SK-N-SH (cell line): ENCODE results near the gene OAF. TPM values are rescaled to one million over a fixed set of nuclear protein-coding genes. Genes with fewer than 3 reads are reported as not detected.

ENCODE experiments used
- CTCF ChIA-PET: fragments of 300-600, 350-600 bp; formaldehyde crosslinking; extraction: SDS; loops from one replicate; lab custom pipeline; 2021; lab: Yijun Ruan, JAX
- POLR2A ChIA-PET: fragments of 350-600 bp; sonication (Branson Sonifier 250); formaldehyde crosslinking; extraction: SDS; loops from one replicate; lab custom pipeline; 2020; ENCODE audit warnings: antibody characterized with exemption, inconsistent platforms; lab: Yijun Ruan, JAX
- DNase-seq: peaks from one replicate; pipeline ENCODE4 v3.0.0; 2012
- H2AFZ ChIP-seq: fragments of 200-600 bp; sonication (generic); 2 replicates; pipeline ENCODE4 v1.8.1; 2016; ENCODE audit warnings: antibody characterized with exemption, mild to moderate bottlenecking, low read depth
- H3F3A ChIP-seq: fragments of 200-600 bp; sonication (generic); replicated peaks from 2 replicates; pipeline ENCODE3; 2016; ENCODE audit warnings: antibody characterized with exemption, mild to moderate bottlenecking; ENCODE audit not compliant: insufficient read depth
- H3K27ac ChIP-seq, 2 experiments: fragments of 200-500 bp in 1 of 2; fragments of 200-600 bp in 1 of 2; sonication (Bioruptor generic) in 1 of 2; sonication (generic), shearing (Covaris generic) in 1 of 2; 2 replicates each; pipeline versions ENCODE4 v1.5.1 to v1.6.1; 2014 to 2016; ENCODE audit warnings: low read depth in 2 of 2, inconsistent platforms in 1 of 2, low read length in 1 of 2, mild to moderate bottlenecking in 1 of 2, mixed read lengths in 1 of 2
- H3K27me3 ChIP-seq: fragments of 200-600 bp; sonication (generic), shearing (Covaris generic); 2 replicates; pipeline ENCODE4 v1.6.1; 2016; ENCODE audit warnings: mixed run types; ENCODE audit not compliant: insufficient read depth
- H3K36me3 ChIP-seq, 2 experiments: fragments of 200-500 bp in 1 of 2; fragments of 200-600 bp in 1 of 2; sonication (Bioruptor generic) in 1 of 2; sonication (generic) in 1 of 2; replicated peaks in 1 of 2; 2 replicates each; pipeline versions ENCODE3 to v1.5.1; 2014 to 2016; ENCODE audit warnings: low read length in 1 of 2, mild to moderate bottlenecking in 1 of 2; ENCODE audit not compliant: insufficient read depth in 2 of 2, control insufficient read depth in 1 of 2
- H3K4me1 ChIP-seq, 2 experiments: fragments of 200-500 bp in 1 of 2; fragments of 200-600 bp in 1 of 2; sonication (Bioruptor generic) in 1 of 2; sonication (generic), shearing (Covaris generic) in 1 of 2; 2 replicates each; pipeline versions ENCODE4 v1.5.1 to v1.6.1; 2014 to 2016; ENCODE audit warnings: low read depth in 1 of 2, low read length in 1 of 2, mixed run types in 1 of 2; ENCODE audit not compliant: insufficient read depth in 2 of 2, control insufficient read depth in 1 of 2
- H3K4me2 ChIP-seq: fragments of 200-600 bp; sonication (generic), shearing (Covaris generic); 2 replicates; pipeline ENCODE4 v1.6.1; 2017; ENCODE audit warnings: mixed run types
- H3K4me3 ChIP-seq, 2 experiments: fragments of 200-500 bp in 1 of 2; fragments of 200-600 bp in 1 of 2; sonication (Bioruptor generic) in 1 of 2; sonication (generic), shearing (Covaris generic) in 1 of 2; 2 replicates each; pipeline versions ENCODE4 v1.5.1 to v1.8.1; 2014 to 2016; ENCODE audit warnings: low read depth in 2 of 2, inconsistent platforms in 1 of 2, low read length in 1 of 2, mild to moderate bottlenecking in 1 of 2, mixed read lengths in 1 of 2, moderate library complexity in 1 of 2
- H3K79me2 ChIP-seq: fragments of 200-600 bp; sonication (generic); 2 replicates; pipeline ENCODE4 v1.8.1; 2017; ENCODE audit warnings: mild to moderate bottlenecking; ENCODE audit not compliant: insufficient read depth
- H3K9ac ChIP-seq: fragments of 200-600 bp; sonication (generic); 2 replicates; pipeline ENCODE4 v1.6.1; 2017; ENCODE audit warnings: mixed run types
- H3K9me2 ChIP-seq: fragments of 200-600 bp; sonication (generic); 2 replicates; pipeline ENCODE4 v1.6.1; 2017; ENCODE audit warnings: mixed run types
- H3K9me3 ChIP-seq: fragments of 200-600 bp; sonication (generic); 2 replicates; pipeline ENCODE4 v1.6.1; 2017; ENCODE audit warnings: mixed run types, mild to moderate bottlenecking, moderate library complexity
- H4K20me1 ChIP-seq: fragments of 200-600 bp; sonication (generic); 2 replicates; pipeline ENCODE4 v1.6.1; 2017; ENCODE audit warnings: mild to moderate bottlenecking, mixed run types; ENCODE audit not compliant: insufficient read depth
- CHD2 ChIP-seq: fragments of 150-350 bp; IDR thresholded peaks from 2 replicates; pipeline ENCODE4 v1.6.1; 2018; ENCODE audit warnings: low read length; ENCODE audit not compliant: partially characterized antibody
- ELF1 ChIP-seq: IDR thresholded peaks from 2 replicates; pipeline ENCODE4 v1.4.0; 2012
- EP300 ChIP-seq, 2 experiments: IDR thresholded peaks; 2 replicates each; pipeline versions ENCODE4 v1.4.0 to v1.6.1; 2012; ENCODE audit warnings: borderline replicate concordance in 1 of 2, low read depth in 1 of 2, low read length in 1 of 2
- FOSL2 ChIP-seq: IDR thresholded peaks from 2 replicates; pipeline ENCODE4 v1.4.0; 2012; ENCODE audit warnings: low read depth, mild to moderate bottlenecking, moderate library complexity, borderline replicate concordance
- GABPA ChIP-seq: IDR thresholded peaks from 2 replicates; pipeline ENCODE4 v1.4.0; 2012; ENCODE audit warnings: low read depth, mild to moderate bottlenecking
- IRF3 ChIP-seq: fragments of 150-350 bp; IDR thresholded peaks from 2 replicates; pipeline ENCODE4 v1.6.1; 2016; ENCODE audit warnings: mild to moderate bottlenecking, low read depth, low read length
- MAX ChIP-seq: IDR thresholded peaks from 2 replicates; pipeline ENCODE4 v1.4.0; 2012; ENCODE audit warnings: low read depth
- MXI1 ChIP-seq: IDR thresholded peaks from 2 replicates; pipeline ENCODE4 v1.6.1; 2012; ENCODE audit warnings: mild to moderate bottlenecking, low read depth, low read length, improper control_type of control experiment
- POLR2AphosphoS5 ChIP-seq: IDR thresholded peaks from 2 replicates; pipeline ENCODE4 v1.6.1; 2012; ENCODE audit warnings: low read depth, low read length
- RCOR1 ChIP-seq: fragments of 150-350 bp; IDR thresholded peaks from 2 replicates; pipeline ENCODE4 v1.6.1; 2017; ENCODE audit warnings: antibody characterized with exemption, low read length
- REST ChIP-seq: IDR thresholded peaks from 2 replicates; pipeline ENCODE4 v1.6.1; 2012; ENCODE audit warnings: mild to moderate bottlenecking, low read depth, low read length, moderate library complexity
- SMC3 ChIP-seq: IDR thresholded peaks from 2 replicates; pipeline ENCODE4 v1.6.1; 2012; ENCODE audit warnings: low read depth, low read length, improper control_type of control experiment
- TCF12 ChIP-seq: IDR thresholded peaks from 2 replicates; pipeline ENCODE4 v1.4.0; 2012
- ZBTB33 ChIP-seq: IDR thresholded peaks from 2 replicates; pipeline ENCODE4 v1.4.0; 2012; ENCODE audit warnings: low read depth, borderline replicate concordance
- WGBS: methylation state at CpG from one replicate; pipeline ENCODE4 v1.1.6; 2017; ENCODE audit warnings: low lambda C conversion rate; 5-methylcytosine and 5-hydroxymethylcytosine counted together
- polyA plus RNA-seq, 3 experiments: library from polyadenylated mRNA; depleted of rRNA; stranded (reverse); fragments of >200 nt; gene quantifications; 2 replicates each; pipeline ENCODE4 v1.2.3, GENCODE V29; 2012

OAF gene
- polyA plus RNA-seq, 1 of the 3 experiments (the other 2 are of a cell fraction) = 28.0 TPM

GRCh38 chr11:120208777-120209176 lies 2.1 kb upstream of the OAF start:
- TF ChIP-seq FOSL2 = no peak
- TF ChIP-seq RCOR1 = no peak
- no peak for TF ChIP-seq ELF1
- TF ChIP-seq CHD2 = no peak
- no peak for TF ChIP-seq MAX
- TF ChIP-seq ZBTB33 = no peak
- no peak for TF ChIP-seq IRF3
- TF ChIP-seq SMC3 = no peak
- TF ChIP-seq GABPA = no peak
- no peak for TF ChIP-seq EP300 (IDR thresholded peaks at IDR 0.05; ENCODE audit: borderline replicate concordance in 1 of 2, low read depth in 1 of 2, low read length in 1 of 2)
- TF ChIP-seq TCF12 = no peak
- TF ChIP-seq REST = no peak
- TF ChIP-seq MXI1 = no peak
- TF ChIP-seq POLR2AphosphoS5 = no peak
- no peak overlapping the region for H2AFZ ChIP-seq
- H3K36me3 ChIP-seq = no peaks in the 10 kb centered on the region
- no peak overlapping the region for H3K27ac ChIP-seq
- 62% methylated on average over 5 of the region's 6 CpGs for WGBS
- no peak overlapping the region for H3K9ac ChIP-seq
- peaks cover 16 to 28% of the 10 kb centered on the region in 2 experiments; a peak in 3 of 4 replicates for H3K4me1 ChIP-seq
- ChIA-PET CTCF (interaction anchor here (0.6 to 3.7 kb wide), 4 partner anchors 19 to 101 kb away, joined by 3 to 15 read pairs (median 4); no protein-coding TSS in a partner anchor), POLR2A (no interaction called here)
- no peaks in the 10 kb centered on the region for H4K20me1 ChIP-seq
- H3F3A ChIP-seq = peaks cover 2% of the 10 kb centered on the region
- H3K9me3 ChIP-seq = no peaks in the 10 kb centered on the region
- no peak overlapping the region for H3K4me2 ChIP-seq
- no peak overlapping the region for H3K4me3 ChIP-seq
- DNase-seq = no peak
- no peaks in the 10 kb centered on the region for H3K27me3 ChIP-seq
- H3K79me2 ChIP-seq = no peaks in the 10 kb centered on the region
- H3K9me2 ChIP-seq = no peaks in the 10 kb centered on the region
